Trophoblast cell (in vitro differentiated cells and primary cell): ENCODE results near the gene CALN1. TPM values are rescaled to one million over a fixed set of nuclear protein-coding genes. Genes with fewer than 3 reads are reported as not detected.
"Not testable (repeated sequence)": the region's sequence is repeated elsewhere in the genome, so short reads cannot be mapped to it uniquely, and the experiment has no call there.

ENCODE experiments used
- DNase-seq, 2 donors: peaks; one replicate each; pipeline ENCODE4 v3.0.0-alpha.2; 2016
- H2AFZ ChIP-seq: 2 replicates; pipeline ENCODE4 v1.6.1; 2013; ENCODE audit warnings: low read length, moderate library complexity, mild to moderate bottlenecking; ENCODE audit not compliant: insufficient read depth, poor library complexity
- H2AK5ac ChIP-seq: 2 replicates; pipeline ENCODE4 v1.6.1; 2013; ENCODE audit warnings: mild to moderate bottlenecking, low read length
- H2BK120ac ChIP-seq: 2 replicates; pipeline ENCODE4 v1.6.1; 2013; ENCODE audit warnings: low read length, mild to moderate bottlenecking, moderate library complexity; ENCODE audit not compliant: insufficient read depth, poor library complexity
- H2BK12ac ChIP-seq: 2 replicates; pipeline ENCODE4 v1.6.1; 2013; ENCODE audit warnings: mild to moderate bottlenecking, low read length, moderate library complexity
- H2BK5ac ChIP-seq: 2 replicates; pipeline ENCODE4 v1.6.1; 2013; ENCODE audit warnings: low read length, low read depth, moderate library complexity, mild to moderate bottlenecking; ENCODE audit not compliant: poor library complexity
- H3K14ac ChIP-seq: 2 replicates; pipeline ENCODE4 v1.6.1; 2013; ENCODE audit warnings: mild to moderate bottlenecking, low read length
- H3K18ac ChIP-seq: 2 replicates; pipeline ENCODE4 v1.6.1; 2013; ENCODE audit warnings: mild to moderate bottlenecking, low read length
- H3K23ac ChIP-seq: 2 replicates; pipeline ENCODE4 v1.6.1; 2013; ENCODE audit warnings: low read length
- H3K27ac ChIP-seq: 2 replicates; pipeline ENCODE4 v1.5.1; 2013; ENCODE audit warnings: low read depth, mild to moderate bottlenecking, inconsistent platforms, low read length, moderate library complexity
- H3K27me3 ChIP-seq: 2 replicates; pipeline ENCODE4 v1.6.1; 2013; ENCODE audit warnings: inconsistent platforms, mild to moderate bottlenecking, low read length, moderate library complexity; ENCODE audit not compliant: insufficient read depth
- H3K36me3 ChIP-seq, 2 experiments: 1 replicate in 1 of 2; 2 replicates in 1 of 2; pipeline ENCODE4 v1.6.1; 2013; ENCODE audit warnings: low read length in 2 of 2, mild to moderate bottlenecking in 2 of 2, moderate library complexity in 1 of 2; ENCODE audit not compliant: insufficient read depth in 2 of 2, control insufficient read depth in 1 of 2
- H3K4ac ChIP-seq: 2 replicates; pipeline ENCODE4 v1.6.1; 2013; ENCODE audit warnings: low read depth, mild to moderate bottlenecking, low read length, moderate library complexity
- H3K4me1 ChIP-seq, 2 experiments: 1 replicate in 1 of 2; 2 replicates in 1 of 2; pipeline ENCODE4 v1.6.1; 2013; ENCODE audit warnings: low read length in 2 of 2, mild to moderate bottlenecking in 2 of 2, moderate library complexity in 1 of 2; ENCODE audit not compliant: insufficient read depth in 2 of 2, control insufficient read depth in 1 of 2
- H3K4me2 ChIP-seq: 2 replicates; pipeline ENCODE4 v1.6.1; 2013; ENCODE audit warnings: inconsistent platforms, mild to moderate bottlenecking, low read length, moderate library complexity
- H3K4me3 ChIP-seq: 2 replicates; pipeline ENCODE4 v1.5.1; 2013; ENCODE audit warnings: mild to moderate bottlenecking, low read depth, low read length, inconsistent platforms
- H3K79me1 ChIP-seq: one replicate; pipeline ENCODE4 v1.6.1; 2013; ENCODE audit warnings: low read length
- H3K79me2 ChIP-seq: 2 replicates; pipeline ENCODE4 v1.6.1; 2013; ENCODE audit warnings: low read length, mild to moderate bottlenecking; ENCODE audit not compliant: control insufficient read depth, insufficient read depth, poor library complexity
- H3K9ac ChIP-seq: 2 replicates; pipeline ENCODE4 v1.6.1; 2013; ENCODE audit warnings: mild to moderate bottlenecking, low read length
- H3K9me3 ChIP-seq: 2 replicates; pipeline ENCODE4 v1.6.1; 2013; ENCODE audit warnings: low read depth, mild to moderate bottlenecking, control low read depth, inconsistent platforms, low read length; ENCODE audit not compliant: insufficient read depth
- H4K12ac ChIP-seq: 2 replicates; pipeline ENCODE4 v1.6.1; 2013; ENCODE audit warnings: low read depth, mild to moderate bottlenecking, low read length, moderate library complexity
- H4K8ac ChIP-seq: 2 replicates; pipeline ENCODE4 v1.6.1; 2013; ENCODE audit warnings: low read depth, mild to moderate bottlenecking, low read length, moderate library complexity
- H4K91ac ChIP-seq: one replicate; pipeline ENCODE4 v1.6.1; 2013; ENCODE audit warnings: low read depth, mild to moderate bottlenecking, low read length, moderate library complexity
- WGBS: extraction: QIAGEN DNeasy Blood & Tissue Kit; methylation state at CpG from one replicate; pipeline ENCODE4 v1.1.7; 2013; ENCODE audit warnings: missing lambda C conversion rate; ENCODE audit not compliant: insufficient read length, insufficient coverage; ENCODE audit errors: extremely low coverage; 5-methylcytosine and 5-hydroxymethylcytosine counted together
- polyA plus RNA-seq: library from polyadenylated mRNA; stranded (reverse); fragments of 200-250 nt; gene quantifications from 2 replicates; pipeline ENCODE4 v1.2.3, GENCODE V29; 2013

Gene CALN1
- polyA plus RNA-seq = 0.01 TPM in 2 replicates

DNA sequence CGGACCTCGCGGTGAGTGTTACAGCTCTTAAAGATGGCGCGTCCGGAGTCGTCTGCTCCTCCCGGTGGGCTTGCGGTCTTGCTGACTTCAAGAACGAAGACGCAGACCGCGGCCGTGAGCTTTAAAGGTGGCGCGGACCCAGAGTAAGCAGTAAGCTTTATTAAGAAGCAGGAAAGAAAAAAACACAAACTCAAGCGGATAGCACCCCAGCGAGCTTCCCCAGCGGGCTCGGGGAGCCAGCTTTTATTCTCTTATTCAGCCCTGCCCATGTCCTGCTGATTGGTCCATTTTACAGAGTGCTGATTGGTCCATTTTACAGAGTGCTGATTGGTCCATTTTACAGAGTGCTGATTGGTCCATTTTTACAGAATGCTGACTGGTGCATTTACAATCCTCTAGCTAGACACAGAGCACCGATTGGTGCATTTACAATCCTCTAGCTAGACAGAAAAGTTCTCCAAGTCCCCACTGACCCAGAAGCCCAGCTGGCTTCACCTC, at the start of gene CALN1:
TSS of gene CALN1 (minus strand) at position 218 of the 498 bp plus-strand sequence.
- not testable (repeated sequence) for H4K91ac ChIP-seq, H3K9me3 ChIP-seq, H3K36me3 ChIP-seq, H3K9ac ChIP-seq, H2AFZ ChIP-seq, H3K23ac ChIP-seq, H2AK5ac ChIP-seq, H3K27ac ChIP-seq, H3K18ac ChIP-seq, H3K4me2 ChIP-seq, H4K12ac ChIP-seq, H3K27me3 ChIP-seq, H3K79me2 ChIP-seq, H3K4me1 ChIP-seq, H3K79me1 ChIP-seq, H4K8ac ChIP-seq, H2BK12ac ChIP-seq, H3K14ac ChIP-seq, H3K4me3 ChIP-seq, H2BK120ac ChIP-seq, H2BK5ac ChIP-seq, H3K4ac ChIP-seq, DNase-seq
- no CpG with 5 or more reads among the region's 21 CpGs for WGBS

DNA sequence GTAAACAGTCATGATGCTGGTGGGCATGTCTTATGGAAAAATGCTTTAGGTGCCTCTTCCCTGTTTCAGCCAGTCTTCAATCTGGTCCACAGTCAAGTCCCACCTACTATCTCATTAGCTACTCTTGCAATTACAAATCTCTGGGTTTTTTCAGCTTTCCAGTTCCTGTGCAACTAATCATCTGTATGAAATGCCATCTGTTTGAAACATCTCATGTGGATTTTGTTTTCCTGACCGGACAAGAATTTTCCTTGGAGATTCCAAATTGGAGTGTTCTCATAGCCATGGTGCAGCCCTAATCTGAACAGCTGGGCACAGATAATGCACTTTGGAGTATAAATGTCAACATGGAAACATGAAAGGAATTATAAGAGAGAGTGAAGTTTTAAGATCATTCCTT, 41.3 kb upstream of the CALN1 start:
- no peak overlapping the region for H3K14ac ChIP-seq
- DNase-seq = no peak
- no peaks in the 10 kb centered on the region for H3K79me2 ChIP-seq
- no peak overlapping the region for H3K18ac ChIP-seq
- H4K91ac ChIP-seq = no peak overlapping the region
- no CpG with 5 or more reads among the region's 1 CpG for WGBS
- H3K9ac ChIP-seq = no peak overlapping the region
- H3K79me1 ChIP-seq = no peaks in the 10 kb centered on the region
- no peaks in the 10 kb centered on the region for H3K4me1 ChIP-seq
- H2BK5ac ChIP-seq = no peak overlapping the region
- H3K27me3 ChIP-seq = no peaks in the 10 kb centered on the region
- no peaks in the 10 kb centered on the region for H3K36me3 ChIP-seq
- no peak overlapping the region for H3K27ac ChIP-seq
- no peak overlapping the region for H3K23ac ChIP-seq
- H4K8ac ChIP-seq = no peak overlapping the region
- H3K4me2 ChIP-seq = no peak overlapping the region
- H2BK120ac ChIP-seq = no peak overlapping the region
- H3K4me3 ChIP-seq = no peak overlapping the region
- no peak overlapping the region for H2BK12ac ChIP-seq
- H4K12ac ChIP-seq = no peak overlapping the region
- H2AFZ ChIP-seq = no peak overlapping the region
- H3K4ac ChIP-seq = no peak overlapping the region
- H2AK5ac ChIP-seq = no peak overlapping the region
- peaks cover 2% of the 10 kb centered on the region for H3K9me3 ChIP-seq

DNA sequence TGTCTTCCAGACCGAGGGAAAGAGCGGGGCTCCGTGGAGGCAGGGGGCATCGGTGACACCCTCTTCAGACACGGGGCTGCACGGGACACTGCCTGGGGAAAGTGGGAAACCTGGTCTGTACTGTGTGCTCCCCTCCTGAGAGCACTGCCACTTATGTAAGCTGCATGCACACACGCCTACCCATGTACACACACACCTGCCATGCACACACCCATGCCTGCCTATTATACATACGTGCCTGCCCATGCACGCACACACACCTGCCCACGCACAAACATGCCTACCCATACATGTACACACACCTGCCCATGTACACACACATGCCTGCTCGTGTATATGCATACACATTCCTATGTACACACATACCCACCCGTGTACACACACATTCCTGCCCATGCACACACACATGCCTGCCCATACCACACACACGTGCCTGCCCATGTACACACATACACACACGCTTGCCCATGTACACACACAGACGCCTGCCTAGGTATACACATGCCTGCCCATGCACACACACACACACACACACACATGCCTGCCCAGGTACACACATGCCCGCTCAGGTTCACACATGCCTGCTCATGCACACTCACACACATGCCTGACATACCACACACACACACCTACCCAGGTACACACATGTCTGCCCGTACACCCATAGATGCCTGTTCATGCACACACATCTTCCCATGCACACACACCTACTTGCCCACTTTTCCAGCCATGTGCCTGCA, 35.5 kb upstream of the CALN1 start:
- H3K27ac ChIP-seq = no peak overlapping the region
- no peak overlapping the region for H2AFZ ChIP-seq
- H3K23ac ChIP-seq = peak overlapping the region; percentile 22
- H3K36me3 ChIP-seq = no peaks in the 10 kb centered on the region
- WGBS = no CpG with 5 or more reads among the region's 17 CpGs
- peaks cover 6% of the 10 kb centered on the region for H3K9me3 ChIP-seq
- no peak overlapping the region for H4K12ac ChIP-seq
- H2AK5ac ChIP-seq = no peak overlapping the region
- no peak overlapping the region for H2BK5ac ChIP-seq
- no peak for DNase-seq
- no peaks in the 10 kb centered on the region for H3K4me1 ChIP-seq
- H2BK12ac ChIP-seq = no peak overlapping the region
- H3K14ac ChIP-seq = no peak overlapping the region
- no peak overlapping the region for H4K8ac ChIP-seq
- H3K79me2 ChIP-seq = no peaks in the 10 kb centered on the region
- no peaks in the 10 kb centered on the region for H3K27me3 ChIP-seq
- H3K18ac ChIP-seq = no peak overlapping the region
- H3K4ac ChIP-seq = no peak overlapping the region
- no peak overlapping the region for H3K4me2 ChIP-seq
- no peaks in the 10 kb centered on the region for H3K79me1 ChIP-seq
- no peak overlapping the region for H4K91ac ChIP-seq
- H3K4me3 ChIP-seq = no peak overlapping the region
- no peak overlapping the region for H3K9ac ChIP-seq
- no peak overlapping the region for H2BK120ac ChIP-seq

DNA sequence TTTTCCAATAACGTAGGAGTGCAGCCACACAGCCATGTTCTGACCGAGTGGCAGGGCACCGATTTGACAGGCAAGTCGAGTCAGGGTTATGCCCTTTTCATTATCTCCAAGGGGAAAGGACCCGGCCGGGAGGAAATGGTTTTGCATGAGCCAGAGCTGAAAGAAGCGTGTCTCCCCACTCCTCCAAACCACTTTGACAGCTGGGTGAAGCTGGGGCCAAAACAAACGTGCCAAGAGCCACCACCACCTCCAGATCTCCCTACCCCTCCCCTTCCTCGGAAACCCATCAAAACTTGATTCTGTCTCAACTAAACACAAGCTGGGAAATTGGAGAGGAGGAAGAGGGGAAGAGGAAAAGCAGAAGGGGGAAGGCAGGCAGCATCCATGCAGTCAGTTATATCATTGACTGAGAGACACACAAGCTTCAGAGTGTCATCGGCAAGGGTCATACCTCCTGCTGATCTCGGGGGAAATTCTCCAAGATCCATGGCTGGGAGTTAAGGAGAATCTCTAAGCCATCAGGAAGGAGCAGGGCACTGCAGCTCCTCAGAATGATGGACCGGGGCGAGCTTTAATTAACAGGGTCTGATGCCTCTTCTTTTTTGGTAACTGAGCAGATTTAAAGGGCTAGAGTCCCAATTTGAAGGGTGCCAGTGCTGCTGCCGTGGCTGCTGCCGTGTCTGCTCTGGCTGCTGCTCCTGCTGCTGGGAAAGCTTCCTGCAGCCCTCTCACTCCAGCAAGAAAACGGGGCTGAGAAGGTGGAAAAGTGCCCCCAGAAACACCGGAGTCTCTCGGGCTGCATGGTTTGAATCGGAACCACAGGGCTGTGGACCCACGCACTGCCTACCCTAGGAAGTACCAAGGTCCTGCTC, 34.7 kb upstream of the CALN1 start:
- no peaks in the 10 kb centered on the region for H3K79me2 ChIP-seq
- H2BK120ac ChIP-seq = no peak overlapping the region
- H4K91ac ChIP-seq = no peak overlapping the region
- H4K8ac ChIP-seq = no peak overlapping the region
- H3K4me1 ChIP-seq = no peaks in the 10 kb centered on the region
- no peaks in the 10 kb centered on the region for H3K36me3 ChIP-seq
- H3K18ac ChIP-seq = no peak overlapping the region
- H3K14ac ChIP-seq = no peak overlapping the region
- DNase-seq = no peak
- H3K79me1 ChIP-seq = no peaks in the 10 kb centered on the region
- no peak overlapping the region for H3K4me2 ChIP-seq
- H2AFZ ChIP-seq = no peak overlapping the region
- no peak overlapping the region for H4K12ac ChIP-seq
- no peak overlapping the region for H3K4ac ChIP-seq
- H3K27ac ChIP-seq = no peak overlapping the region
- no peak overlapping the region for H3K9ac ChIP-seq
- no peak overlapping the region for H2AK5ac ChIP-seq
- no peak overlapping the region for H3K4me3 ChIP-seq
- H3K27me3 ChIP-seq = no peaks in the 10 kb centered on the region
- peaks cover 6% of the 10 kb centered on the region for H3K9me3 ChIP-seq
- H2BK5ac ChIP-seq = no peak overlapping the region
- H3K23ac ChIP-seq = no peak overlapping the region
- H2BK12ac ChIP-seq = no peak overlapping the region
- no CpG with 5 or more reads among the region's 20 CpGs for WGBS
